Fibroblast of lung (primary cell): ENCODE data around the gene CLIP4. TPM values are rescaled to one million over a fixed set of nuclear protein-coding genes. Genes with fewer than 3 reads are reported as not detected.

Source experiments
- DNase-seq, 2 donors: peaks; one replicate each; pipeline versions ENCODE4 v3.0.0 to v3.0.0-alpha.2; 2010; ENCODE audit warnings: low read depth in 2 of 2
- H2AFZ ChIP-seq: 2 replicates; pipeline ENCODE4 v1.5.1; 2012; ENCODE audit warnings: low read length, control low read depth, inconsistent platforms
- H3K27ac ChIP-seq: 2 replicates; pipeline ENCODE4 v1.5.1; 2011; ENCODE audit warnings: low read length, control low read depth; ENCODE audit not compliant: insufficient read depth
- H3K27me3 ChIP-seq: 2 replicates; pipeline ENCODE4 v1.5.1; 2011; ENCODE audit warnings: mild to moderate bottlenecking, low read length; ENCODE audit not compliant: control insufficient read depth, insufficient read depth
- H3K36me3 ChIP-seq: 2 replicates; pipeline ENCODE4 v1.5.1; 2011; ENCODE audit warnings: low read length; ENCODE audit not compliant: control insufficient read depth, insufficient read depth
- H3K4me1 ChIP-seq: 2 replicates; pipeline ENCODE4 v1.5.1; 2011; ENCODE audit warnings: low read length; ENCODE audit not compliant: control insufficient read depth, insufficient read depth; ENCODE audit errors: extremely low read depth
- H3K4me2 ChIP-seq: 2 replicates; pipeline ENCODE4 v1.5.1; 2011; ENCODE audit warnings: low read length, control low read depth; ENCODE audit not compliant: insufficient read depth; ENCODE audit errors: extremely low read depth
- H3K4me3 ChIP-seq, 4 experiments: fragments of 200-600 bp in 1 of 4; sonication (generic) in 1 of 4; replicated peaks in 1 of 4; 2 replicates each; pipeline ENCODE4 v1.5.1; 2011 to 2016; ENCODE audit warnings: low read length in 4 of 4, low read depth in 3 of 4, mild to moderate bottlenecking in 3 of 4, control low read depth in 2 of 4, inconsistent platforms in 1 of 4, mixed read lengths in 1 of 4; ENCODE audit not compliant: insufficient read depth in 1 of 4; ENCODE audit errors: control extremely low read depth in 1 of 4
- H3K79me2 ChIP-seq: 2 replicates; pipeline ENCODE4 v1.5.1; 2012; ENCODE audit warnings: mild to moderate bottlenecking, low read length, inconsistent platforms; ENCODE audit not compliant: control insufficient read depth, insufficient read depth
- H3K9ac ChIP-seq: 2 replicates; pipeline ENCODE4 v1.5.1; 2011; ENCODE audit warnings: mild to moderate bottlenecking, low read length, control low read depth; ENCODE audit not compliant: insufficient read depth
- H3K9me3 ChIP-seq: 2 replicates; pipeline ENCODE4 v1.5.1; 2012; ENCODE audit warnings: low read depth, low read length; ENCODE audit not compliant: control insufficient read depth, insufficient read depth
- H4K20me1 ChIP-seq: 2 replicates; pipeline ENCODE4 v1.5.1; 2011; ENCODE audit warnings: low read length; ENCODE audit not compliant: control insufficient read depth, insufficient read depth; ENCODE audit errors: extremely low read depth
- CTCF ChIP-seq, 2 donors: IDR thresholded peaks in 1 of 2; conservative IDR thresholded peaks in 1 of 2; 1 replicate in 1 of 2; 2 replicates in 1 of 2; pipeline ENCODE4 v1.5.1; 2011 to 2012; ENCODE audit warnings: low read length in 2 of 2, control low read depth in 1 of 2, inconsistent platforms in 1 of 2, low read depth in 1 of 2, mild to moderate bottlenecking in 1 of 2
- EZH2 ChIP-seq: IDR thresholded peaks from 2 replicates; pipeline ENCODE4 v1.5.1; 2012; ENCODE audit warnings: low read length, control low read depth, mild to moderate bottlenecking; ENCODE audit errors: missing control alignments
- polyA plus RNA-seq, 2 donors: library from polyadenylated mRNA; depleted of rRNA in 1 of 2; stranded (reverse) in 1 of 2; unstranded in 1 of 2; fragments of >200 nt; gene quantifications; 2 replicates each; pipeline ENCODE4 v1.2.1, GENCODE V29; 2011 to 2012; ENCODE audit warnings: missing spikeins in 1 of 2
- total RNA-seq: library from RNA; depleted of rRNA; stranded (reverse); fragments of >200 nt; gene quantifications from 2 replicates; pipeline ENCODE4 v1.2.1, GENCODE V29; 2014

The CLIP4 gene
- total and polyA plus RNA-seq, 2 donors (not counting 1 experiment from before 2014, with no cell fraction given): 39.9 to 127 TPM

- no peak for DNase-seq
- Histone ChIP-seq H3K4me2 (no peak overlapping the region), H3K79me2 (no peaks in the 10 kb centered on the region), H3K4me1 (no peaks in the 10 kb centered on the region), H2AFZ (no peak overlapping the region), H3K4me3 (no peak overlapping the region), H3K9me3 (no peaks in the 10 kb centered on the region), H4K20me1 (no peaks in the 10 kb centered on the region), H3K27me3 (no peaks in the 10 kb centered on the region), H3K36me3 (peaks cover 5% of the 10 kb centered on the region), H3K9ac (no peak overlapping the region), H3K27ac (no peak overlapping the region)
- TF ChIP-seq CTCF (conservative IDR thresholded peaks at IDR 0.05 in 1 of 2, IDR thresholded peaks at IDR 0.05 in 1 of 2; ENCODE audit: low read depth in 1 of 2, low read length in 2 of 2) (no peak), EZH2 (no peak)
Measured at GRCh38 chr2:29182334-29182733, 67.1 kb downstream of the CLIP4 start.

- Histone ChIP-seq H2AFZ (no peak overlapping the region), H3K4me2 (no peak overlapping the region), H3K79me2 (no peaks in the 10 kb centered on the region), H3K9ac (no peak overlapping the region), H3K4me3 (no peak overlapping the region), H4K20me1 (no peaks in the 10 kb centered on the region), H3K9me3 (no peaks in the 10 kb centered on the region), H3K27me3 (no peaks in the 10 kb centered on the region), H3K36me3 (peaks cover 5% of the 10 kb centered on the region), H3K4me1 (no peaks in the 10 kb centered on the region), H3K27ac (no peak overlapping the region)
- peak in 1 of 2 donors; percentile 51 for DNase-seq
- no peak for TF ChIP-seq CTCF (conservative IDR thresholded peaks at IDR 0.05 in 1 of 2, IDR thresholded peaks at IDR 0.05 in 1 of 2; ENCODE audit: low read depth in 1 of 2, low read length in 2 of 2)
Measured at GRCh38 chr2:29182920-29183319, 67.7 kb downstream of the CLIP4 start.

- Histone ChIP-seq H3K27ac (no peak overlapping the region), H4K20me1 (no peaks in the 10 kb centered on the region), H2AFZ (no peak overlapping the region), H3K9me3 (no peaks in the 10 kb centered on the region), H3K79me2 (no peaks in the 10 kb centered on the region), H3K9ac (no peak overlapping the region), H3K36me3 (peaks cover 5% of the 10 kb centered on the region), H3K4me3 (no peak overlapping the region), H3K27me3 (no peaks in the 10 kb centered on the region), H3K4me1 (no peaks in the 10 kb centered on the region), H3K4me2 (no peak overlapping the region)
- DNase-seq: no peak
- TF ChIP-seq CTCF (conservative IDR thresholded peaks at IDR 0.05 in 1 of 2, IDR thresholded peaks at IDR 0.05 in 1 of 2; ENCODE audit: low read depth in 1 of 2, low read length in 2 of 2) (no peak), EZH2 (no peak)
Measured at GRCh38 chr2:29184531-29184930, 69.3 kb downstream of the CLIP4 start.
